Measurements from ENCODE around the gene DNAJC4. TPM values are rescaled to one million over a fixed set of nuclear protein-coding genes. Genes with fewer than 3 reads are reported as not detected.

The DNAJC4 gene
- total and polyA plus RNA-seq, 2 donors: 10.7 to 57.6 TPM

GRCh38 chr11:64229090-64229743 is 1.1 kb upstream of the DNAJC4 start:
- Histone ChIP-seq H3K36me3 (ENCODE audit: insufficient read depth) (no peaks in the 10 kb centered on the region), H3K4me1 (ENCODE audit: insufficient read depth) (no peaks in the 10 kb centered on the region), H3K4me3 (ENCODE audit: low read depth, low read length) (no peak overlapping the region), H3K27ac (ENCODE audit: low read depth) (no peak overlapping the region)
- 92% methylated on average over 12 of the region's 12 CpGs for WGBS
- DNase-seq (ENCODE audit: extremely low spot score): no peak

- Histone ChIP-seq H3K27ac (ENCODE audit: low read depth) (peak overlapping the region; percentile 91), H3K36me3 (ENCODE audit: insufficient read depth) (no peaks in the 10 kb centered on the region), H3K4me1 (ENCODE audit: insufficient read depth) (no peaks in the 10 kb centered on the region), H3K4me3 (ENCODE audit: low read depth, low read length) (peak overlapping the region; percentile 63)
- DNase-seq (ENCODE audit: extremely low spot score): no peak
- WGBS: 29% methylated on average over 13 of the region's 13 CpGs
Measured at GRCh38 chr11:64229744-64230170, 591 bp upstream of the DNAJC4 start.

- no peaks in the 10 kb centered on the region for H3K36me3 ChIP-seq (ENCODE audit: insufficient read depth)
- H3K4me3 ChIP-seq (ENCODE audit: low read depth, low read length): peak overlapping the region; percentile 63
- DNase-seq (ENCODE audit: extremely low spot score): no peak
- peak overlapping the region; percentile 91 for H3K27ac ChIP-seq (ENCODE audit: low read depth)
- no peaks in the 10 kb centered on the region for H3K4me1 ChIP-seq (ENCODE audit: insufficient read depth)
- 11% methylated on average over 8 of the region's 8 CpGs for WGBS
Measured at GRCh38 chr11:64230985-64231365, 627 bp downstream of the DNAJC4 start.

GRCh38 chr11:64231546-64231945 is 1.2 kb downstream of the DNAJC4 start:
- DNase-seq (ENCODE audit: extremely low spot score): no peak
- Histone ChIP-seq H3K4me3 (ENCODE audit: low read depth, low read length) (no peak overlapping the region), H3K4me1 (ENCODE audit: insufficient read depth) (no peaks in the 10 kb centered on the region), H3K27ac (ENCODE audit: low read depth) (no peak overlapping the region), H3K36me3 (ENCODE audit: insufficient read depth) (no peaks in the 10 kb centered on the region)
- WGBS: 90% methylated on average over 7 of the region's 7 CpGs

GRCh38 chr11:64232182-64232966 is 2.0 kb downstream of the DNAJC4 start:
- no peak for DNase-seq (ENCODE audit: extremely low spot score)
- H3K4me1 ChIP-seq (ENCODE audit: insufficient read depth): no peaks in the 10 kb centered on the region

GRCh38 chr11:64232967-64233315 is 2.6 kb downstream of the DNAJC4 start:
- Histone ChIP-seq H3K36me3 (ENCODE audit: insufficient read depth) (no peaks in the 10 kb centered on the region), H3K27ac (ENCODE audit: low read depth) (no peak overlapping the region), H3K4me1 (ENCODE audit: insufficient read depth) (no peaks in the 10 kb centered on the region), H3K4me3 (ENCODE audit: low read depth, low read length) (no peak overlapping the region)
- DNase-seq (ENCODE audit: extremely low spot score): no peak
- WGBS: 89% methylated on average over 8 of the region's 8 CpGs

More at GRCh38 chr11:64232182-64232966, 2.0 kb downstream of the DNAJC4 start:
- Histone ChIP-seq H3K36me3 (ENCODE audit: insufficient read depth) (no peaks in the 10 kb centered on the region), H3K27ac (ENCODE audit: low read depth) (no peak overlapping the region), H3K4me3 (ENCODE audit: low read depth, low read length) (no peak overlapping the region)
- WGBS: 85% methylated on average over 15 of the region's 15 CpGs

GRCh38 chr11:64233913-64234586 is 3.7 kb downstream of the DNAJC4 start, which contains the start of gene VEGFB:
Gene VEGFB (plus strand): TSS chr11:64234584. CDS start chr11:64234834, 250 bp downstream.
- 2% methylated on average over 56 of the region's 62 CpGs for WGBS
- H3K36me3 ChIP-seq (ENCODE audit: insufficient read depth): no peaks in the 10 kb centered on the region
- DNase-seq (ENCODE audit: extremely low spot score): no peak
- H3K4me3 ChIP-seq (ENCODE audit: low read depth, low read length): peak within 1 kb of the TSS; percentile 86
- peak within 1 kb of the TSS; percentile 69 for H3K27ac ChIP-seq (ENCODE audit: low read depth)
- H3K4me1 ChIP-seq (ENCODE audit: insufficient read depth): no peaks in the 10 kb centered on the region

GRCh38 chr11:64234647-64235379 is 4.5 kb downstream of the DNAJC4 start:
- Histone ChIP-seq H3K4me3 (ENCODE audit: low read depth, low read length) (peak overlapping the region; percentile 86), H3K36me3 (ENCODE audit: insufficient read depth) (no peaks in the 10 kb centered on the region), H3K27ac (ENCODE audit: low read depth) (peak overlapping the region; percentile 69), H3K4me1 (ENCODE audit: insufficient read depth) (no peaks in the 10 kb centered on the region)
- WGBS: 2% methylated on average over 80 of the region's 80 CpGs
- no peak for DNase-seq (ENCODE audit: extremely low spot score)

- H3K4me1 ChIP-seq (ENCODE audit: insufficient read depth): no peaks in the 10 kb centered on the region
- H3K36me3 ChIP-seq (ENCODE audit: insufficient read depth): no peaks in the 10 kb centered on the region
- no peak overlapping the region for H3K27ac ChIP-seq (ENCODE audit: low read depth)
- H3K4me3 ChIP-seq (ENCODE audit: low read depth, low read length): peak overlapping the region; percentile 86
- 87% methylated on average over 12 of the region's 12 CpGs for WGBS
- DNase-seq (ENCODE audit: extremely low spot score): no peak
Measured at GRCh38 chr11:64235437-64236161, 5.3 kb downstream of the DNAJC4 start.

- DNase-seq (ENCODE audit: extremely low spot score): no peak
- H3K36me3 ChIP-seq (ENCODE audit: insufficient read depth): no peaks in the 10 kb centered on the region
- 69% methylated on average over 12 of the region's 12 CpGs for WGBS
- peak overlapping the region; percentile 3 for H3K27ac ChIP-seq (ENCODE audit: low read depth)
- no peak overlapping the region for H3K4me3 ChIP-seq (ENCODE audit: low read depth, low read length)
- no peaks in the 10 kb centered on the region for H3K4me1 ChIP-seq (ENCODE audit: insufficient read depth)
Measured at GRCh38 chr11:64237484-64237951, 7.2 kb downstream of the DNAJC4 start.

- peak overlapping the region; percentile 3 for H3K27ac ChIP-seq (ENCODE audit: low read depth)
- WGBS: 88% methylated on average over 9 of the region's 9 CpGs
- no peak overlapping the region for H3K4me3 ChIP-seq (ENCODE audit: low read depth, low read length)
- no peak for DNase-seq (ENCODE audit: extremely low spot score)
- H3K36me3 ChIP-seq (ENCODE audit: insufficient read depth): no peaks in the 10 kb centered on the region
- H3K4me1 ChIP-seq (ENCODE audit: insufficient read depth): no peaks in the 10 kb centered on the region
Measured at GRCh38 chr11:64238076-64238475, 7.7 kb downstream of the DNAJC4 start.

GRCh38 chr11:64238999-64239398 is 8.7 kb downstream of the DNAJC4 start:
- WGBS: 90% methylated on average over 5 of the region's 5 CpGs
- no peak for DNase-seq (ENCODE audit: extremely low spot score)
- H3K4me3 ChIP-seq (ENCODE audit: low read depth, low read length): no peak overlapping the region
- H3K4me1 ChIP-seq (ENCODE audit: insufficient read depth): no peaks in the 10 kb centered on the region
- no peak overlapping the region for H3K27ac ChIP-seq (ENCODE audit: low read depth)
- no peaks in the 10 kb centered on the region for H3K36me3 ChIP-seq (ENCODE audit: insufficient read depth)
